Loucy (cell line): ENCODE data around the gene FBXO47.

ENCODE experiments used
- H2AFZ ChIP-seq: fragments of 200-600 bp; sonication (generic); 2 replicates; pipeline ENCODE4 v1.6.0; 2016; ENCODE audit warnings: antibody characterized with exemption, mild to moderate bottlenecking, low read length, moderate library complexity
- H3F3A ChIP-seq: fragments of 200-600 bp; 2 replicates; pipeline ENCODE4 v1.6.0; 2016; ENCODE audit warnings: antibody characterized with exemption, low read depth, mild to moderate bottlenecking
- H3K27me3 ChIP-seq: fragments of 200-600 bp; sonication (generic); 2 replicates; pipeline ENCODE4 v1.6.1; 2014; ENCODE audit warnings: low read length, mild to moderate bottlenecking; ENCODE audit not compliant: insufficient read depth, poor library complexity, severe bottlenecking
- H3K36me3 ChIP-seq: fragments of 200-600 bp; sonication (generic); 2 replicates; pipeline ENCODE4 v1.6.1; 2016; ENCODE audit warnings: low read length; ENCODE audit not compliant: insufficient read depth
- H3K4me1 ChIP-seq: fragments of 200-600 bp; sonication (generic); 2 replicates; pipeline ENCODE4 v1.5.1; 2014; ENCODE audit warnings: low read length, mild to moderate bottlenecking; ENCODE audit not compliant: insufficient read depth, poor library complexity, severe bottlenecking
- H3K4me2 ChIP-seq: fragments of 200-600 bp; sonication (generic); 2 replicates; pipeline ENCODE4 v1.6.0; 2014; ENCODE audit warnings: antibody characterized with exemption, low read length, low read depth, mild to moderate bottlenecking; ENCODE audit not compliant: poor library complexity, severe bottlenecking
- H3K4me3 ChIP-seq: fragments of 200-600 bp; sonication (generic); 2 replicates; pipeline ENCODE4 v1.5.1; 2014; ENCODE audit warnings: low read length, mild to moderate bottlenecking, mixed read lengths; ENCODE audit not compliant: poor library complexity, severe bottlenecking
- H3K79me2 ChIP-seq: fragments of 200-600 bp; sonication (generic); 2 replicates; pipeline ENCODE4 v1.6.1; 2014; ENCODE audit warnings: low read length; ENCODE audit not compliant: insufficient read depth
- H3K9ac ChIP-seq: fragments of 200-600 bp; sonication (generic); 2 replicates; pipeline ENCODE4 v1.6.0; 2014; ENCODE audit warnings: mild to moderate bottlenecking, low read depth, low read length, moderate library complexity; ENCODE audit not compliant: poor library complexity, severe bottlenecking
- H3K9me2 ChIP-seq: fragments of 200-600 bp; sonication (generic); replicated peaks from 2 replicates; pipeline ENCODE4 v1.6.1; 2016; ENCODE audit warnings: low read depth, low read length, mixed read lengths
- H3K9me3 ChIP-seq: fragments of 200-600 bp; sonication (generic); 2 replicates; pipeline ENCODE4 v1.6.1; 2014; ENCODE audit warnings: mild to moderate bottlenecking, antibody characterized with exemption, low read length, low read depth; ENCODE audit not compliant: insufficient read depth
- H4K20me1 ChIP-seq: fragments of 200-600 bp; sonication (generic); 2 replicates; pipeline ENCODE4 v1.6.0; 2014; ENCODE audit warnings: antibody characterized with exemption, low read length, mild to moderate bottlenecking; ENCODE audit not compliant: insufficient read depth, poor library complexity, severe bottlenecking
- EZH2phosphoT487 ChIP-seq: fragments of 200-600 bp; IDR thresholded peaks from 2 replicates; pipeline ENCODE4 v1.6.1; 2018; ENCODE audit warnings: antibody characterized with exemption, mild to moderate bottlenecking, moderate library complexity, borderline replicate concordance
- TF ChIP-seq, protein P1 (sequence below): fragments of 200-600 bp; sonication (generic); conservative IDR thresholded peaks from 2 replicates; pipeline ENCODE4 v1.5.1; 2014; ENCODE audit warnings: mild to moderate bottlenecking, antibody characterized with exemption, low read length

The FBXO47 gene

DNA sequence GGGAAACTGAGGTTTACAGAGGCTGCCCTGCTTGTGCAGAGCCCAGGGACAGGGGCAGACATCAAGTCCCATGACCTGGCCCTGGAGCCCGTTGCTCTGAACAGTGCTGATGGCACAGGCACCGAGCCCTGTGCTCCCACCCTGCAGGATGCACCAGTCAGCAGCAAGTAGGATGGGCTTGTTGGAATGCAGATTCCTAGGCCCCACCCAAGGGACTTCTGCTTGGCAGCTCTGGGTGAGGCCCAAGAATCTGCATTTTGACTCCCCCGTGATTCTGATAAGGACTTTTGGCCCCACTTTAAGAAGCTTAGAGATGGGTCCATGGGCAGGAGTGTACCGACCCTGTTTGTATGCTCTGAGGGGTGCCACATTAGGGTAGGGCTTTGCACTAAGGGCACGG, 74.1 kb downstream of the FBXO47 start:
- peaks cover 40% of the 10 kb centered on the region for H3K4me1 ChIP-seq

DNA sequence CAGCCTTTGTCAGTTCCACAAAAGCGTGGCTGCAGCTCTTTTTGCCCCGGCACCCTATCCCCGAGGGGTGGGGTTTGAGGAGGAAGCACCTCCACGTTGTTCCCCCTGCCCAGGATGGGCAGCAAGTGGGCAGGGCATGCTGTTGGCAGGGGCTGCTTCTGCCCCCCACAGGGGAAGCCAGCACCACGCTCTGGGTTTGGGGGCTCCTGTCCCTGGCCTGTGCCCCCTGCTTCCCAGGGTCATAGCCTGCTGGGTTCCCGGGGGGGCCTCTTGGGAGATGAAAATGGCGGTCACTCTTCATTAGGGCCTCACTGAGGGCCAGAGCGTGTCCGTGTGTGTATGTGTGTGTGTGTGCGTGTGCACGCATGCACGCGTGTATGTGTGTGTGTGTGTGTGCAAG, 74.6 kb downstream of the FBXO47 start:
- H3K9me2 ChIP-seq = no peaks in the 10 kb centered on the region
- peaks cover 61% of the 10 kb centered on the region for H3K79me2 ChIP-seq
- H3K27me3 ChIP-seq = no peaks in the 10 kb centered on the region
- H3K4me1 ChIP-seq = peaks cover 35% of the 10 kb centered on the region
- H3K9me3 ChIP-seq = no peaks in the 10 kb centered on the region
- TF ChIP-seq EZH2phosphoT487 = no peak
- TF ChIP-seq, protein P1, sequence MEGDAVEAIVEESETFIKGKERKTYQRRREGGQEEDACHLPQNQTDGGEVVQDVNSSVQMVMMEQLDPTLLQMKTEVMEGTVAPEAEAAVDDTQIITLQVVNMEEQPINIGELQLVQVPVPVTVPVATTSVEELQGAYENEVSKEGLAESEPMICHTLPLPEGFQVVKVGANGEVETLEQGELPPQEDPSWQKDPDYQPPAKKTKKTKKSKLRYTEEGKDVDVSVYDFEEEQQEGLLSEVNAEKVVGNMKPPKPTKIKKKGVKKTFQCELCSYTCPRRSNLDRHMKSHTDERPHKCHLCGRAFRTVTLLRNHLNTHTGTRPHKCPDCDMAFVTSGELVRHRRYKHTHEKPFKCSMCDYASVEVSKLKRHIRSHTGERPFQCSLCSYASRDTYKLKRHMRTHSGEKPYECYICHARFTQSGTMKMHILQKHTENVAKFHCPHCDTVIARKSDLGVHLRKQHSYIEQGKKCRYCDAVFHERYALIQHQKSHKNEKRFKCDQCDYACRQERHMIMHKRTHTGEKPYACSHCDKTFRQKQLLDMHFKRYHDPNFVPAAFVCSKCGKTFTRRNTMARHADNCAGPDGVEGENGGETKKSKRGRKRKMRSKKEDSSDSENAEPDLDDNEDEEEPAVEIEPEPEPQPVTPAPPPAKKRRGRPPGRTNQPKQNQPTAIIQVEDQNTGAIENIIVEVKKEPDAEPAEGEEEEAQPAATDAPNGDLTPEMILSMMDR = no peak
- no peak overlapping the region for H3K4me2 ChIP-seq
- peaks cover 13% of the 10 kb centered on the region for H4K20me1 ChIP-seq
- H3K36me3 ChIP-seq = peaks cover 93% of the 10 kb centered on the region; the same call in 1 of the 2 replicates
- H3F3A ChIP-seq = no peaks in the 10 kb centered on the region
- no peak overlapping the region for H2AFZ ChIP-seq
- H3K9ac ChIP-seq = no peak overlapping the region
- H3K4me3 ChIP-seq = no peak overlapping the region

More for the DNA sequence above, 74.1 kb downstream of the FBXO47 start:
- no peaks in the 10 kb centered on the region for H3K27me3 ChIP-seq
- no peaks in the 10 kb centered on the region for H3K9me3 ChIP-seq
- peak overlapping the region; percentile 45 for H3K9ac ChIP-seq
- peaks cover 61% of the 10 kb centered on the region for H3K79me2 ChIP-seq
- H4K20me1 ChIP-seq = peaks cover 11% of the 10 kb centered on the region
- TF ChIP-seq EZH2phosphoT487 = no peak
- TF ChIP-seq, protein P1 = no peak
- H3K36me3 ChIP-seq = peaks cover 88% of the 10 kb centered on the region; the same call in 1 of the 2 replicates
- H2AFZ ChIP-seq = no peak overlapping the region
- peak overlapping the region; percentile 43 for H3K4me2 ChIP-seq
- H3K4me3 ChIP-seq = no peak overlapping the region
- no peaks in the 10 kb centered on the region for H3K9me2 ChIP-seq
- H3F3A ChIP-seq = no peaks in the 10 kb centered on the region

DNA sequence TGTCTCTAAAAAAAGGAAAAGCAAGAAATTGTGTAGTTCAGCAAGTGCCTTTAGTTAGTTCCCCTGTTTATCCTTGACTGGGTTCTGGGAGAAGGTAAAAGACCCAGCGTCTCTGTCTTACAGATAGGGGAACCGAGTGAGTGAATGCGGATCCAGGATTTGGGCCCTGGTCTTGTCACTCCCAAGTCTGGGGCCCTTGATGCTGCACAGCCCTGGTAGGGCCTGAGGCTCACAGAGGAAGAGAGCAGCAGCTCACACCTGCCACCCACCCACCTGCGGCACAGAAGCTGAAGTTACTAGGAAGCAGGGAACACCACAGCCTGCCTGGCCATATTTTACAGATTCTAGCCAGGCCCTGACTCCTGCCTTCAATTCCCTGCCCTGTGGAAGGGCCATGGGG, 75.1 kb downstream of the FBXO47 start:
- Histone ChIP-seq H3F3A (no peaks in the 10 kb centered on the region), H2AFZ (no peak overlapping the region), H3K27me3 (no peaks in the 10 kb centered on the region), H3K4me3 (no peak overlapping the region), H4K20me1 (peaks cover 18% of the 10 kb centered on the region), H3K36me3 (peaks cover 94% of the 10 kb centered on the region; the same call in 1 of the 2 replicates), H3K9me2 (no peaks in the 10 kb centered on the region), H3K9me3 (no peaks in the 10 kb centered on the region), H3K79me2 (peaks cover 61% of the 10 kb centered on the region), H3K4me2 (no peak overlapping the region), H3K4me1 (peaks cover 30% of the 10 kb centered on the region), H3K9ac (no peak overlapping the region)
- TF ChIP-seq, protein P1 = no peak
- TF ChIP-seq EZH2phosphoT487 = no peak
